Nephron progenitor cell (in vitro differentiated cells): ENCODE results near the gene SETD3.

ENCODE experiments used
- DNase-seq: peaks from one replicate; pipeline ENCODE4 v3.0.0; 2021
- H3K27ac Mint-ChIP-seq: 2 replicates; pipeline ENCODE4 v1.8.0; 2021; ENCODE audit warnings: mild to moderate bottlenecking, moderate library complexity, mixed read lengths
- H3K27me3 Mint-ChIP-seq: 2 replicates; pipeline ENCODE4 v1.8.0; 2021; ENCODE audit warnings: mild to moderate bottlenecking, low read depth, mixed read lengths; ENCODE audit not compliant: poor library complexity
- H3K36me3 Mint-ChIP-seq: 2 replicates; pipeline ENCODE4 v1.8.0; 2021; ENCODE audit warnings: low read depth, mixed read lengths
- H3K4me1 Mint-ChIP-seq: 2 replicates; pipeline ENCODE4 v1.8.0; 2021; ENCODE audit warnings: mixed read lengths
- H3K4me3 Mint-ChIP-seq: 2 replicates; pipeline ENCODE4 v1.8.0; 2021; ENCODE audit warnings: mild to moderate bottlenecking, moderate library complexity, mixed read lengths
- H3K9me3 Mint-ChIP-seq: 2 replicates; pipeline ENCODE4 v1.8.0; 2021; ENCODE audit warnings: mild to moderate bottlenecking, moderate library complexity, mixed read lengths
- TF ChIP-seq, protein P1 (sequence below): fragments of 200-600 bp; sonication (generic); IDR thresholded peaks from 2 replicates; pipeline ENCODE4 v1.5.0; 2021; ENCODE audit warnings: antibody characterized with exemption

The SETD3 gene

GRCh38 chr14:99363616-99364290, 116.9 kb downstream of the SETD3 start:
- Mint-ChIP-seq H3K4me3 (no peak overlapping the region), H3K4me1 (peaks cover 34% of the 10 kb centered on the region), H3K36me3 (no peaks in the 10 kb centered on the region), H3K27ac (no peak overlapping the region), H3K9me3 (peaks cover 3% of the 10 kb centered on the region), H3K27me3 (no peaks in the 10 kb centered on the region)
- TF ChIP-seq, protein P1, sequence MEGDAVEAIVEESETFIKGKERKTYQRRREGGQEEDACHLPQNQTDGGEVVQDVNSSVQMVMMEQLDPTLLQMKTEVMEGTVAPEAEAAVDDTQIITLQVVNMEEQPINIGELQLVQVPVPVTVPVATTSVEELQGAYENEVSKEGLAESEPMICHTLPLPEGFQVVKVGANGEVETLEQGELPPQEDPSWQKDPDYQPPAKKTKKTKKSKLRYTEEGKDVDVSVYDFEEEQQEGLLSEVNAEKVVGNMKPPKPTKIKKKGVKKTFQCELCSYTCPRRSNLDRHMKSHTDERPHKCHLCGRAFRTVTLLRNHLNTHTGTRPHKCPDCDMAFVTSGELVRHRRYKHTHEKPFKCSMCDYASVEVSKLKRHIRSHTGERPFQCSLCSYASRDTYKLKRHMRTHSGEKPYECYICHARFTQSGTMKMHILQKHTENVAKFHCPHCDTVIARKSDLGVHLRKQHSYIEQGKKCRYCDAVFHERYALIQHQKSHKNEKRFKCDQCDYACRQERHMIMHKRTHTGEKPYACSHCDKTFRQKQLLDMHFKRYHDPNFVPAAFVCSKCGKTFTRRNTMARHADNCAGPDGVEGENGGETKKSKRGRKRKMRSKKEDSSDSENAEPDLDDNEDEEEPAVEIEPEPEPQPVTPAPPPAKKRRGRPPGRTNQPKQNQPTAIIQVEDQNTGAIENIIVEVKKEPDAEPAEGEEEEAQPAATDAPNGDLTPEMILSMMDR: no peak
- no peak for DNase-seq

- Mint-ChIP-seq H3K4me3 (no peak overlapping the region), H3K9me3 (no peaks in the 10 kb centered on the region), H3K27ac (no peak overlapping the region), H3K27me3 (no peaks in the 10 kb centered on the region), H3K36me3 (no peaks in the 10 kb centered on the region), H3K4me1 (peaks cover 34% of the 10 kb centered on the region)
- TF ChIP-seq, protein P1: no peak
- no peak for DNase-seq
Measured at GRCh38 chr14:99363051-99363450, 117.6 kb downstream of the SETD3 start.

DNA sequence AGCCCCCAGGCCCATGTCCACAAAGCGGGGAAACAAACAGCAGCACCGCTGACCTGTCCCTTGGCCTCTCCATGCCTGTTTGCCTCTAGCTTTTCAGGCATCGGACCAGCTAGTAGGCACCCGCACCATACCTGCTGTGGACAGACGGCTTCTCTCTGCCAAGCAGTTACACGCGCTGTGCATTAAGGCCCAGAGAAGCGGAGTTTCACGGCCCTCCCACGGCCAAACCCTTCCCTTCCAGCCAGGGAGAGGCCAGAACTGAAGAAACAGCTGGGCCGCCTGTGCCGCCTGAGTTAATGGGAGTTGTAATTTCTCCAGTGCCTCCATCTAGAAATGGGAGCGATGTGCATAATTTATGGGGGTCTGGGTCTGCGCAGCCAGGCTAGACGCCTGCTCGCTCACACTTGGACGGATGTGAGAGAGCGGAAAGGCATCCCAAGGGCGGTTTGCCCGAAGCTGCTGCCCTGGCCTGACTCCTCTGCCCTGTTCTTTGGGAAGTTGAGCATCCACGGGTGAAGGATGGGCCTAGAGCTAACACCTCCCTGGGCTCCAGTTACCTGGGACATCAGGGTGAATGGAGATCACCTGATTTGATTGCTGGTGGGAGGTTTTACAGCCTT, 119.0 kb downstream of the SETD3 start:
- peak overlapping the region; percentile 61 for H3K27ac Mint-ChIP-seq
- no peaks in the 10 kb centered on the region for H3K36me3 Mint-ChIP-seq
- peaks cover 34% of the 10 kb centered on the region for H3K4me1 Mint-ChIP-seq
- DNase-seq: no peak
- no peaks in the 10 kb centered on the region for H3K9me3 Mint-ChIP-seq
- TF ChIP-seq, protein P1: no peak
- H3K27me3 Mint-ChIP-seq: no peaks in the 10 kb centered on the region
- H3K4me3 Mint-ChIP-seq: no peak overlapping the region

DNA sequence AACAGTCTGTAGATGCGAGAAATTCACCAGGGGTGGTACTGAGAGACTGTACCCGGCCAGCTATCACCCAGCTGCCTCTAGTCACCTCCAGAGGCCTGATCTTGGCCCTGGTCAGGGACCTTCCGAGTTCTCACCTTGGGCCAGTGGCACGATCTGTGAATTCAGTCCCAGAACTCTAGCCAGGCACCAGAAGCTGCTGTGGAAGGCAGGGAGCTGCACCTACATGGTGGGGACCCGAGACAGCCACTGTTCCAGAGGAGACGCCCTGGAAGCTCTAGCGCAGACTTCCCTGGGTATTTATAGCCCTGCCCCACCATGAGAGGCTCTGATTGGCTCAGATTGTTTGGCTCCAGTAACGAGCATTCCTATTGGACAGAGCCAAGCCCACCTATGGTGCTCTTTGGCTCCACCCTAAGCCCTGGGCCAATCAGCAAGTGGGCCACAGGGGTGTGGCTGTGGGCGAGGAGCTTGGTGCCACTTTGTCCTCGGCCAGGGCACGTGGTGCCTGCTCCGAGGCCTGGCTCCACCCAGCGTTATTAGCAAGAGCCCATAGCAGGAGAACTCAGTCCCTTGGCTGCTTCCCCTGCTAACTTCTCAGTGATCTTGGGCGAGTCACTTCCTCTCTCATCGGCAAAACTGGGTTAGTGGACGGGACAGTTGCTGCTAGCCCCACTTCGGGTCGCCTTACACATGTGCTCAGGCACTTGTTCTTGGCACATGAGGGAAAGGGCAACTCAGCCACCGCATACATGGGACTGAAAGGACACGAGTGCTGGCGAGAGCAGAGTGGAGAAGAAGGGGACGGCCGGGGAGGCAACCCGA, 119.7 kb downstream of the SETD3 start:
- Mint-ChIP-seq H3K36me3 (no peaks in the 10 kb centered on the region), H3K4me3 (no peak overlapping the region), H3K9me3 (no peaks in the 10 kb centered on the region), H3K27me3 (no peaks in the 10 kb centered on the region), H3K4me1 (peaks cover 38% of the 10 kb centered on the region), H3K27ac (peak overlapping the region; percentile 61)
- no peak for DNase-seq
- TF ChIP-seq, protein P1: no peak

GRCh38 chr14:99359906-99360305, 120.8 kb downstream of the SETD3 start:
- no peak for DNase-seq
- Mint-ChIP-seq H3K9me3 (no peaks in the 10 kb centered on the region), H3K4me3 (no peak overlapping the region), H3K27me3 (no peaks in the 10 kb centered on the region), H3K27ac (no peak overlapping the region), H3K36me3 (no peaks in the 10 kb centered on the region), H3K4me1 (peaks cover 38% of the 10 kb centered on the region)
- TF ChIP-seq, protein P1: no peak
